Astrocyte (in vitro differentiated cells and primary cell): ENCODE results near the gene NKAIN4.

ENCODE experiments used
- CTCF ChIP-seq: IDR thresholded peaks from 2 replicates; pipeline ENCODE4 v1.5.1; 2011; ENCODE audit warnings: low read depth, mild to moderate bottlenecking, inconsistent platforms, low read length, moderate library complexity; ENCODE audit not compliant: insufficient read depth
- EZH2 ChIP-seq: IDR thresholded peaks from 2 replicates; pipeline ENCODE4 v1.6.1; 2012; ENCODE audit warnings: mild to moderate bottlenecking, low read length, inconsistent platforms; ENCODE audit not compliant: insufficient read depth

GRCh38 chr20:63285636-63286615 is 31.7 kb upstream of the NKAIN4 start:
- TF ChIP-seq CTCF (no peak), EZH2 (no peak)
